GM19328 (cell line): ENCODE results near the gene TNK1.

Source experiments
- ATAC-seq: cut with Tn5 transposase; IDR thresholded peaks from one replicate; pipeline ENCODE4 v1.9.1; 2021; ENCODE audit warnings: mild to moderate bottlenecking, moderate library complexity; ENCODE audit not compliant: unreplicated experiment

TNK1 gene

GRCh38 chr17:7408863-7409262 is 28.0 kb downstream of the TNK1 start:
- no peak for ATAC-seq

DNA sequence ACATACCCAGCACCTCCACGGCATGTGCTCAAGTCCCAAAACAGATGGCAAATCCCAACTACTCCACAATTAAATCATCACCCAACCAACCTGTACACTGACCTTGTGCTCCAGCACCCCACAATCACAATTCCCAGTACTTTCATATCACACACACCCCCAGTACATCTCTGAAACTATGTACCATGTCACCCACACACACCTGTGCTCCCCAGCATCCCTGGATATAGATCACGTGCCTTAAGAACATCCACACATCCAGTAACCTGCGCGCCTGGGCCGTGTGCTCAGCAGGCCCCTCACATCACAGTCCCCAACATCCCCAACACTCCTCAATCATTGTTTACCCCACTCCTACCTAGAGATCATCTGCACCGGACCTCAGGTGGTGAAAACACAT is 28.8 kb downstream of the TNK1 start:
- ATAC-seq = no peak

- ATAC-seq = no peak
Measured at GRCh38 chr17:7410634-7411426, 29.9 kb downstream of the TNK1 start.

- no peak for ATAC-seq
Measured at GRCh38 chr17:7411427-7411750, 30.5 kb downstream of the TNK1 start.

DNA sequence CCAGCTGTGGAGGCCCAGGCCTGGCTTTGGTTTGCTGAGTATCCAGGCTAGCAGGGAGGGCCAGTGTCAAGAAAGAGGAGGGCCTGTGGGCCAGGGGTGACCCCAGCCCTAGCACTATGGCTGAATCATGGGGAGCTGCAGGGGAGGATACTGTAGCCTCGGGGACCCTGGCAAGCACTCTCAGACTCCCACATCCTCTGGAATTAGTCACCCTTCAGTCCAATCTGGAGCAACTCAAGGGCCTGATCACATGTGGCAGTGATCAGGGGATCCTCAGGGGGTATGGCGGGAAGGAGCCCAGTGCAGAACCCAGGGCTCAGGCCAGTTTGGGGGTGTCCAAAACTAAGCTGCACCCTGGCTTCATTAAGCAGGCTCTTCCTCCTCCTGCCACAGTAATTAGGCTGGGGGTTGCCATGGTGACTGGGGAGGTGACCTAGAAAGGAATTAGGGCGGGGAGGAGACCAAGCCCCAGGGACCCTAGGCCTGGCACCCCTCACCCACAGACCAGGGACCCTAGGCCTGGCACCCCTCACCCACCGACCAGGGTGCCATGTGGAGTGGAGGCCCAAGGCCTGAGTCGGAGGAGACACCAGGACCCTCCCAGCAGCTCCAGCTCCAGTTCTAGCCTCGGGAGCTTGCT is 32.6 kb downstream of the TNK1 start:
- no peak for ATAC-seq

DNA sequence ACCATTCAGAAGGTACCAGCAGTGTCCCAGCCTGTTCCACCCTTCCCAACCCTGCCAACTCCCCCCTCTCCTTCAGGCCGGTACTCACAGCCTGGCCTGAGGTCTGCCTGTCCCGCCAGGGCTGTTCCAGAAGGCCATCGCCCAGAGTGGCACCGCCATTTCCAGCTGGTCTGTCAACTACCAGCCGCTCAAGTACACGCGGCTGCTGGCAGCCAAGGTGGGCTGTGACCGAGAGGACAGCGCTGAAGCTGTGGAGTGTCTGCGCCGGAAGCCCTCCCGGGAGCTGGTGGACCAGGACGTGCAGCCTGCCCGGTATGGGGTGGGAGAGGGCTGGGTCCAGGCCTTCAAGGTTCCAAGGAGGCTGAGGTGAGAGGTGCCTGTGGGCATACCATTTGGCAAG is 33.9 kb downstream of the TNK1 start:
- ATAC-seq = no peak

DNA sequence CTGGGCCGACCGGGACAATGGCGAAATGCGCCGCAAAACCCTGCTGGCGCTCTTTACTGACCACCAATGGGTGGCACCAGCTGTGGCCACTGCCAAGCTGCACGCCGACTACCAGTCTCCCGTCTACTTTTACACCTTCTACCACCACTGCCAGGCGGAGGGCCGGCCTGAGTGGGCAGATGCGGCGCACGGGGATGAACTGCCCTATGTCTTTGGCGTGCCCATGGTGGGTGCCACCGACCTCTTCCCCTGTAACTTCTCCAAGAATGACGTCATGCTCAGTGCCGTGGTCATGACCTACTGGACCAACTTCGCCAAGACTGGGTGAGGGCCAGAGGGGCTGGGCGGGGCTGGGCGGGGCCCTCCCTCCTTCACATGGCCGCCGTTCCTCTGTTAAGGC is 34.9 kb downstream of the TNK1 start:
- ATAC-seq = no peak

GRCh38 chr17:7416323-7416722 is 35.4 kb downstream of the TNK1 start:
- ATAC-seq = no peak

- no peak for ATAC-seq
Measured at GRCh38 chr17:7417056-7417655, 36.3 kb downstream of the TNK1 start.

GRCh38 chr17:7418472-7419152 is 37.7 kb downstream of the TNK1 start:
- ATAC-seq = no peak

DNA sequence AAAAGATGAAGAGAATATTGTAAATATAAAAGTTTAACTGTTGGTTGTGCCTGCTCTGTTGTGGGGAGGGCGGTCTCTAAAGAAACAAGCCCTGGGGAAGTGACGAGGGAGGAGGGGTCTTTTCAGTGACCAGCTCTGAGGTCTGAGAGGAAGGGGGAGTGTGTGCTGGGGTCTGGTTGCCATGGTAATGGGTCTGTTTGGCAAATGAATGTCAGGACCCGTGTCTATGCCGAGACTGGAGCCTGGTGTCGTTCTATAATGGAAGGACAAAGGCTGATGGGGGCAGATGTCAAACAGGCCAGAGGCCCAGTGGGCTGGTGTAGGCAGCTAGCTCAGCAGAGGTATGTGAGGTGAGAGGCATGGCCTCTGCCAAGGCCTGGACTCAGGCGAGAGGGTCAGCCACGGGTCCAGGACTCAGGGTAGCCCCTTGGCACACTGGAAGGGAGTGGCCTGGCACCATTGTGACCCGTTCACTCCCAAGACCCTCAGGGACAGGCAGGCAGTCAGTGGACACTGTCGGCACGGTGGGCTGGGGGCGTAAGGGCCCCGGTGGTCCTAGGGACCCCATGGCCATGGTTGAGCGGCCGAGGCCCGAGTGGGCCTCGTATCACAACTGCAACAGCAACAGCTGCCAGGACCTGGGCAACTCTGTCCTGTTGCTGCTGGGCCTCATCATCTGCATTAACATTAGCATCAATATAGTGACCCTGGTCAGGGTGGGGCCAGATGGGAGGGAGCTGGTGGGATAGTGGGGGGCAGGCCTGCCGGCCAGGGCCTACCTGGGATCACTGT is 39.1 kb downstream of the TNK1 start, which contains the start of gene SPEM1:
Gene SPEM1, plus strand, starts transcription at position 506 of the 792 bp plus-strand sequence. Its CDS starts 61 bp downstream, at position 567.
- ATAC-seq = no peak

DNA sequence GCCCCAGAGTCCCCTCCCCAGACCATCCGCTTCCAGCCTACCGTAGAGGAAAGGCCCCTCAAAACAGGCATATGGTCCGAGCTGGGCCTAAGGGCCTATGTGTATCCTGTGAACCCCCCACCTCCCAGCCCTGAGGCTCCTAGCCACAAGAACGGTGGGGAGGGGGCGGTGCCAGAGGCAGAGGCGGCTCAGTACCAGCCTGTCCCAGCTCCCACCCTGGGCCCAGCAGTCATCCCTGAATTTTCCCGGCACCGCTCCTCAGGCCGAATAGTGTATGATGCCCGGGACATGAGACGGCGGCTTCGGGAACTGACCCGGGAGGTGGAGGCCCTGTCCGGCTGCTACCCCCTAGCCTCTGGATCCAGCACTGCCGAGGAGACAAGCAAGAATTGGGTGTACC is 40.3 kb downstream of the TNK1 start:
- ATAC-seq = no peak

DNA sequence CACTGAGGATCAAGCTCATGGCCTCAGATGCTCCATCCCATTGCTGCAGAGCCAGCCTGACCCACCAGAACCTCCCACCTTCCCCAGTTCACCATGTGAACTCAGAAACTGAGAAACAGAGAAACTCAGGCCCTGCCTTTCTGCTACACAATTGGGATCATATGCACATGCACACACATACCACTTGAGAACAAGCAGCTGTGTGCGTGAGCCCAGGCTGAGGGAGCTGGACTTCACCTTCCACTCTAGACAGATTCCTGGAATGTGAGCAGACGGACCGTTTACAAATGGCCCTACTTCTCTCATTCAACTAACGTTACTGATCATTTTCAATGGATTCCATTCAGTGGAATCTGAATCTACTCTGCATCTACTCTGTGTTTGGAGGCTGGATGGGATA is 42.8 kb downstream of the TNK1 start:
- ATAC-seq = no peak

- no peak for ATAC-seq
Measured at GRCh38 chr17:7425316-7425715, 44.4 kb downstream of the TNK1 start, which contains the start of gene SPEM2. TSS of gene SPEM2 (plus strand) at chr17:7425616. CDS start at chr17:7425689, 73 bp downstream.

GRCh38 chr17:7425756-7426155 is 44.9 kb downstream of the TNK1 start:
- no peak for ATAC-seq

- ATAC-seq = no peak
Measured at GRCh38 chr17:7426203-7426863, 45.4 kb downstream of the TNK1 start.

DNA sequence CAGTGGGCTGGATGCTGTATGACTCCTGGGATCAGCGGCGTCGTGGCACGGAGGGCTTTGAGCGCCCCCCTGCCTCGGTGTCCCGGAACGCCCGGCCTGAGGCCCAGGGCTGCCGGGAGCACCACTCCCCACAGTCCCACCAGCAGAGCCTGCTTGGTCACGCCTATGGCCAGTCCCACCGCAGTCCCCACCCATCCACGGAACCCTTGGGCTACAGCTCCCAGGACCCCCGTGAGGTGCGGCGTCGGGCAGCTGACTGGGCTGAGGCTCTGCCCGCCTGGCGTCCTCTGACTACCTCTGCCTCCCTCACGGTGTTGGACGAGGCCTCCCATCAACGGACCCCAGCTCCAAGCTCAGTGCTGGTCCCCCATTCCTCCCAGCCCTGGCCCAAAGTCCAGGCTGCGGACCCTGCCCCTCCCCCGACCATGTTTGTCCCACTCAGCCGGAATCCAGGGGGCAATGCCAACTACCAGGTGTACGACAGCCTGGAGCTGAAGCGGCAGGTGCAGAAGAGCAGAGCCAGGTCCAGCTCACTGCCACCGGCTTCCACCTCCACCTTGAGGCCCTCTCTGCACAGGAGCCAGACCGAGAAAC is 46.1 kb downstream of the TNK1 start:
- ATAC-seq = no peak

DNA sequence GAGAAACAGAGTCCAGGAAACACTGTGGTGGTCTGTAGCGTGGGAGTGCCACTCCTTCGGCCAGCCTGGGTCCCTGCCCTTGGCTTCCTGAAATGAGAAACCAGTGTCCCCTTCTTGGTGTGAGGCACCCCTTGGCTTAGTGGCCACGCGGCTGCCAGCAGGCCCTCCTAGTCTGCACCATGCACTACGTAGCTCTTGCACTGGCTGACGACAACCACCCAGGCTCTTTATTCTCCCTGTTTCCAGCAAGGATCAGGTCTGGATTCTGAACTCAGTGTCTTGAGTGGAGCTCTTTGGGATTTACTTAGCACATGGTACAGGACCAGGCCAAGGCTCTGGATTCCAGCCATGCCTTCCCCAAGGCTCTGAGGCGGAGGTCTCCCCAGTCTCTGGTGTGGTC is 46.7 kb downstream of the TNK1 start:
- no peak for ATAC-seq

GRCh38 chr17:7428557-7428956 is 47.7 kb downstream of the TNK1 start, which contains the start of gene SPEM3:
TSS of gene SPEM3 (plus strand) at chr17:7428857. CDS start at chr17:7428903, 46 bp downstream.
- ATAC-seq = no peak

DNA sequence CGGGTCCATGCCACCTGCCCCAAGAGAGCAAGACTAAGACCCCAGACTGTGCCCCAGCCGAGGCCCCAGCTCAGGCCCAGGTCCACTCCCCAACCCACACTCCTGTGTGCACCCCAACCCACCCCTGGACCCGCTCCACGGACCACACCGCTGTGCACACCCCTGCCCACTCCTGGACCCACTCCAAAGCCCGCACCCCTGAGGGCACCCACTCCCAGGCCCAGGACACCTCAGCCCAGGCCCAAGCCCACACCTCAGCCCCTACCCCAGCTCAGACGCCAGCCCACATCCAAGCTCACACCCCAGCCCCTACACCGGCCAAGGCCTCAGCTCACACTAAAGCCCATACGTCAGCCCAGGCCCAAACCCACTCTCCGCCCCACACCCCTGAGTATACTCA is 48.8 kb downstream of the TNK1 start:
- no peak for ATAC-seq
